Thyroid gland (tissue), 4 donors: ENCODE data around the gene NNMT.

ENCODE experiments used
- CTCF ChIP-seq, 6 experiments: fragments of 200-600 bp in 3 of 6; fragments of 450-650 bp in 3 of 6; sonication (generic) in 3 of 6; IDR thresholded peaks; one replicate each; pipeline ENCODE4 v1.5.1; 2016 to 2019; ENCODE audit warnings: antibody characterized with exemption in 6 of 6, mild to moderate bottlenecking in 2 of 6, inconsistent platforms in 1 of 6, moderate library complexity in 1 of 6
- POLR2A ChIP-seq, 2 donors: fragments of 450-650 bp; IDR thresholded peaks; one replicate each; pipeline ENCODE4 v1.6.1; 2017; ENCODE audit warnings: antibody characterized with exemption in 2 of 2, mild to moderate bottlenecking in 2 of 2, moderate library complexity in 1 of 2

- no peak for TF ChIP-seq POLR2A (IDR thresholded peaks at IDR 0.05)
- no peak for TF ChIP-seq CTCF (IDR thresholded peaks at IDR 0.05)
Observed at GRCh38 chr11:114252767-114253166, 43.4 kb upstream of the NNMT start.
